Neutrophil (primary cell): ENCODE measurements around the gene PMEPA1.

Experiments
- H3K27ac ChIP-seq: fragments of 200-600 bp; sonication (generic); 2 replicates; pipeline ENCODE4 v1.5.1; 2016; ENCODE audit warnings: mild to moderate bottlenecking, moderate library complexity
- H3K27me3 ChIP-seq: fragments of 200-600 bp; sonication (generic); 2 replicates; pipeline ENCODE4 v1.6.0; 2016; ENCODE audit warnings: mild to moderate bottlenecking
- H3K36me3 ChIP-seq: fragments of 200-600 bp; sonication (generic); 2 replicates; pipeline ENCODE4 v1.5.1; 2017
- H3K4me1 ChIP-seq, 2 experiments: fragments of 200-600 bp in 1 of 2; sonication (generic) in 1 of 2; 1 replicate in 1 of 2; 2 replicates in 1 of 2; pipeline versions ENCODE4 v1.5.1 to v1.6.1; 2013 to 2016; ENCODE audit warnings: low read depth in 1 of 2, low read length in 1 of 2, mild to moderate bottlenecking in 1 of 2, moderate library complexity in 1 of 2; ENCODE audit not compliant: control insufficient read depth in 1 of 2, insufficient read depth in 1 of 2
- H3K4me3 ChIP-seq, 2 experiments: fragments of 200-600 bp in 1 of 2; sonication (generic) in 1 of 2; 1 replicate in 1 of 2; 2 replicates in 1 of 2; pipeline ENCODE4 v1.5.1; 2013 to 2016; ENCODE audit warnings: low read depth in 1 of 2, low read length in 1 of 2, mild to moderate bottlenecking in 1 of 2, moderate library complexity in 1 of 2
- H3K9me3 ChIP-seq: fragments of 200-600 bp; sonication (generic); 2 replicates; pipeline ENCODE4 v1.5.1; 2016
- CTCF ChIP-seq: fragments of 200-600 bp; sonication (generic); IDR thresholded peaks from 2 replicates; pipeline ENCODE4 v1.5.1; 2016; ENCODE audit warnings: antibody characterized with exemption

Gene PMEPA1

GRCh38 chr20:57680934-57681914, 28.6 kb downstream of the PMEPA1 start:
- TF ChIP-seq CTCF: no peak
- no peaks in the 10 kb centered on the region for H3K4me1 ChIP-seq
- H3K27me3 ChIP-seq: peaks cover 64% of the 10 kb centered on the region
- H3K36me3 ChIP-seq: no peaks in the 10 kb centered on the region
- H3K4me3 ChIP-seq: no peak overlapping the region
- H3K9me3 ChIP-seq: no peaks in the 10 kb centered on the region
- no peak overlapping the region for H3K27ac ChIP-seq

- peaks cover 71% of the 10 kb centered on the region for H3K27me3 ChIP-seq
- H3K4me1 ChIP-seq: no peaks in the 10 kb centered on the region
- no peak overlapping the region for H3K4me3 ChIP-seq
- H3K9me3 ChIP-seq: no peaks in the 10 kb centered on the region
- TF ChIP-seq CTCF: no peak
- H3K36me3 ChIP-seq: no peaks in the 10 kb centered on the region
- no peak overlapping the region for H3K27ac ChIP-seq
Observed at GRCh38 chr20:57680131-57680716, 29.6 kb downstream of the PMEPA1 start.

- TF ChIP-seq CTCF: no peak
- Histone ChIP-seq H3K36me3 (no peaks in the 10 kb centered on the region), H3K27me3 (peaks cover 71% of the 10 kb centered on the region), H3K27ac (no peak overlapping the region), H3K4me1 (no peaks in the 10 kb centered on the region), H3K9me3 (no peaks in the 10 kb centered on the region), H3K4me3 (no peak overlapping the region)
Observed at GRCh38 chr20:57679113-57679512, 30.7 kb downstream of the PMEPA1 start.

- Histone ChIP-seq H3K36me3 (no peaks in the 10 kb centered on the region), H3K4me3 (no peak overlapping the region), H3K9me3 (no peaks in the 10 kb centered on the region), H3K27me3 (peaks cover 77% of the 10 kb centered on the region), H3K27ac (no peak overlapping the region), H3K4me1 (no peaks in the 10 kb centered on the region)
- TF ChIP-seq CTCF: no peak
Observed at GRCh38 chr20:57678340-57678739, 31.5 kb downstream of the PMEPA1 start.

- no peak overlapping the region for H3K4me3 ChIP-seq
- TF ChIP-seq CTCF: no peak
- H3K36me3 ChIP-seq: no peaks in the 10 kb centered on the region
- no peak overlapping the region for H3K27ac ChIP-seq
- peaks cover 84% of the 10 kb centered on the region for H3K27me3 ChIP-seq
- H3K9me3 ChIP-seq: no peaks in the 10 kb centered on the region
- no peaks in the 10 kb centered on the region for H3K4me1 ChIP-seq
Observed at GRCh38 chr20:57677584-57677982, 32.2 kb downstream of the PMEPA1 start.
